ENCODE data around the gene CRYGN.

CRYGN gene

GRCh38 chr7:151427705-151428377 is 12.1 kb downstream of the CRYGN start:
- no peak overlapping the region for H3K4me3 ChIP-seq (ENCODE audit: low read length)
- no peak for DNase-seq (ENCODE audit: low read depth)
- no peak for TF ChIP-seq CTCF (IDR thresholded peaks at IDR 0.05; ENCODE audit: insufficient read depth, low read depth, low read length, missing control alignments)

GRCh38 chr7:151426904-151427704 is 12.8 kb downstream of the CRYGN start:
- TF ChIP-seq CTCF (IDR thresholded peaks at IDR 0.05; ENCODE audit: insufficient read depth, low read depth, low read length, missing control alignments), result no peak

GRCh38 chr7:151426441-151426903 is 13.5 kb downstream of the CRYGN start:
- no peak for TF ChIP-seq CTCF (IDR thresholded peaks at IDR 0.05; ENCODE audit: insufficient read depth, low read depth, low read length, missing control alignments)
- peak; percentile 45 for DNase-seq (ENCODE audit: low read depth)
- H3K4me3 ChIP-seq (ENCODE audit: low read length), result no peak overlapping the region

More at GRCh38 chr7:151426904-151427704, 12.8 kb downstream of the CRYGN start:
- no peak for DNase-seq (ENCODE audit: low read depth)
- H3K4me3 ChIP-seq (ENCODE audit: low read length), result no peak overlapping the region

- DNase-seq (ENCODE audit: low read depth), result peak; percentile 22
- H3K4me3 ChIP-seq (ENCODE audit: low read length), result no peak overlapping the region
- TF ChIP-seq CTCF (IDR thresholded peaks at IDR 0.05; ENCODE audit: insufficient read depth, low read depth, low read length, missing control alignments), result no peak
These were observed 14.1 kb downstream of the CRYGN start for GRCh38 chr7:151425670-151426440.

- no peak overlapping the region for H3K4me3 ChIP-seq (ENCODE audit: low read length)
- no peak for DNase-seq (ENCODE audit: low read depth)
- TF ChIP-seq CTCF (IDR thresholded peaks at IDR 0.05; ENCODE audit: insufficient read depth, low read depth, low read length, missing control alignments), result no peak
These were observed 15.1 kb downstream of the CRYGN start for GRCh38 chr7:151424799-151425198.

GRCh38 chr7:151423936-151424335 is 16.0 kb downstream of the CRYGN start:
- DNase-seq (ENCODE audit: low read depth), result no peak
- H3K4me3 ChIP-seq (ENCODE audit: low read length), result no peak overlapping the region
- TF ChIP-seq CTCF (IDR thresholded peaks at IDR 0.05; ENCODE audit: insufficient read depth, low read depth, low read length, missing control alignments), result no peak
